Vagina (tissue), 2 donors: Measurements from ENCODE around the gene SIDT1. TPM values are rescaled to one million over a fixed set of nuclear protein-coding genes. Genes with fewer than 3 reads are reported as not detected.
A peak's percentile ranks its signal among the peaks of the same experiment; 100 is the strongest.

Source experiments
- DNase-seq, 2 donors: peaks; one replicate each; pipeline ENCODE4 v3.0.0-alpha.2; 2017; ENCODE audit errors: extremely low spot score in 2 of 2
- H3K27ac ChIP-seq: fragments of 200-600 bp; sonication (generic); one replicate; pipeline ENCODE4 v1.5.1; 2019
- H3K27me3 ChIP-seq: fragments of 200-600 bp; sonication (generic); one replicate; pipeline ENCODE4 v1.5.1; 2019
- H3K36me3 ChIP-seq, 2 donors: fragments of 200-600 bp; sonication (generic); one replicate each; pipeline ENCODE4 v1.5.1; 2017 to 2019
- H3K4me1 ChIP-seq: fragments of 200-600 bp; sonication (generic); one replicate; pipeline ENCODE4 v1.5.1; 2019
- H3K4me3 ChIP-seq, 2 donors: fragments of 200-600 bp; sonication (generic); 1 replicate in 1 of 2; 2 replicates in 1 of 2; pipeline ENCODE4 v1.5.1; 2016 to 2019
- H3K9me3 ChIP-seq: fragments of 200-600 bp; sonication (generic); one replicate; pipeline ENCODE4 v1.5.1; 2019
- POLR2A ChIP-seq, 2 donors: fragments of 450-650 bp; IDR thresholded peaks; one replicate each; pipeline ENCODE4 v1.6.1; 2017; ENCODE audit warnings: antibody characterized with exemption in 2 of 2, mild to moderate bottlenecking in 2 of 2, moderate library complexity in 2 of 2
- POLR2AphosphoS5 ChIP-seq, 2 donors: sonication (generic); formaldehyde crosslinking; IDR thresholded peaks; one replicate each; pipeline ENCODE4 v1.9.0; 2017; ENCODE audit warnings: antibody characterized with exemption in 2 of 2, mild to moderate bottlenecking in 2 of 2, low read depth in 1 of 2; ENCODE audit not compliant: insufficient read depth in 1 of 2
- intact Hi-C: fragments of 100-400 bp; cut with DNase I; formaldehyde crosslinking; loops from one replicate; pipeline ENCODE4 v1.15.1; 2023
- total RNA-seq: library from RNA; depleted of rRNA; stranded (reverse); fragments of >200 nt; gene quantifications from one replicate; pipeline ENCODE4 v1.2.3, GENCODE V29; 2016
- TF ChIP-seq, protein P1 (sequence below), 3 experiments: fragments of 450-650 bp in 2 of 3; fragments of 200-600 bp in 1 of 3; sonication (generic) in 1 of 3; IDR thresholded peaks; one replicate each; pipeline ENCODE4 v1.5.1; 2017 to 2019; ENCODE audit warnings: antibody characterized with exemption in 3 of 3, mild to moderate bottlenecking in 2 of 3, moderate library complexity in 2 of 3

Gene SIDT1
- total RNA-seq, 1 donor from 2014 or later, result 44.0 TPM

DNA sequence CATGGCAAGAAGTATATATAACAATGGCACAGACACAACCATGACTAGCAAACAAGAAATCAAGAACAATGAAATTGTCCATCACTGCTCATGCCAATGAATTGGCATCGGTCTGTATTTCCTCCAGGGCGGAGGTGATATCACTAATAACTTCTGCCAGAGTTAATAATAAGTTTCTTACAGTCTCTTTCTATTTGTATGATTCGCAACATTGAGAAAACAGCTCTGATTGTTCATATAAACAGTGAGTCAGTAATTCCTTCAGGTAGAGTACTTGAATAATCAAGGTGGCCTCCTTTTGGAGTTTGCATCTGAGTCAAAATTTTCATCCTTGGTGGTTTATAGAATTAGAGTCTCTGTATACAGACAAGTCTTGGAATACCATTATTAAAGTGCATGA, 9.1 kb upstream of the SIDT1 start:
- no peaks in the 10 kb centered on the region for H3K4me1 ChIP-seq
- H3K27ac ChIP-seq, result no peak overlapping the region
- DNase-seq, result no peak
- no peaks in the 10 kb centered on the region for H3K27me3 ChIP-seq
- no peak overlapping the region for H3K4me3 ChIP-seq
- H3K36me3 ChIP-seq, result no peaks in the 10 kb centered on the region
- H3K9me3 ChIP-seq, result no peaks in the 10 kb centered on the region
- intact Hi-C loops, result no loop called here
- TF ChIP-seq POLR2AphosphoS5 (IDR thresholded peaks at IDR 0.05; ENCODE audit: insufficient read depth in 1 of 2, low read depth in 1 of 2) (no peak), POLR2A (IDR thresholded peaks at IDR 0.05) (no peak)
- TF ChIP-seq, protein P1, sequence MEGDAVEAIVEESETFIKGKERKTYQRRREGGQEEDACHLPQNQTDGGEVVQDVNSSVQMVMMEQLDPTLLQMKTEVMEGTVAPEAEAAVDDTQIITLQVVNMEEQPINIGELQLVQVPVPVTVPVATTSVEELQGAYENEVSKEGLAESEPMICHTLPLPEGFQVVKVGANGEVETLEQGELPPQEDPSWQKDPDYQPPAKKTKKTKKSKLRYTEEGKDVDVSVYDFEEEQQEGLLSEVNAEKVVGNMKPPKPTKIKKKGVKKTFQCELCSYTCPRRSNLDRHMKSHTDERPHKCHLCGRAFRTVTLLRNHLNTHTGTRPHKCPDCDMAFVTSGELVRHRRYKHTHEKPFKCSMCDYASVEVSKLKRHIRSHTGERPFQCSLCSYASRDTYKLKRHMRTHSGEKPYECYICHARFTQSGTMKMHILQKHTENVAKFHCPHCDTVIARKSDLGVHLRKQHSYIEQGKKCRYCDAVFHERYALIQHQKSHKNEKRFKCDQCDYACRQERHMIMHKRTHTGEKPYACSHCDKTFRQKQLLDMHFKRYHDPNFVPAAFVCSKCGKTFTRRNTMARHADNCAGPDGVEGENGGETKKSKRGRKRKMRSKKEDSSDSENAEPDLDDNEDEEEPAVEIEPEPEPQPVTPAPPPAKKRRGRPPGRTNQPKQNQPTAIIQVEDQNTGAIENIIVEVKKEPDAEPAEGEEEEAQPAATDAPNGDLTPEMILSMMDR (IDR thresholded peaks at IDR 0.05), result no peak

DNA sequence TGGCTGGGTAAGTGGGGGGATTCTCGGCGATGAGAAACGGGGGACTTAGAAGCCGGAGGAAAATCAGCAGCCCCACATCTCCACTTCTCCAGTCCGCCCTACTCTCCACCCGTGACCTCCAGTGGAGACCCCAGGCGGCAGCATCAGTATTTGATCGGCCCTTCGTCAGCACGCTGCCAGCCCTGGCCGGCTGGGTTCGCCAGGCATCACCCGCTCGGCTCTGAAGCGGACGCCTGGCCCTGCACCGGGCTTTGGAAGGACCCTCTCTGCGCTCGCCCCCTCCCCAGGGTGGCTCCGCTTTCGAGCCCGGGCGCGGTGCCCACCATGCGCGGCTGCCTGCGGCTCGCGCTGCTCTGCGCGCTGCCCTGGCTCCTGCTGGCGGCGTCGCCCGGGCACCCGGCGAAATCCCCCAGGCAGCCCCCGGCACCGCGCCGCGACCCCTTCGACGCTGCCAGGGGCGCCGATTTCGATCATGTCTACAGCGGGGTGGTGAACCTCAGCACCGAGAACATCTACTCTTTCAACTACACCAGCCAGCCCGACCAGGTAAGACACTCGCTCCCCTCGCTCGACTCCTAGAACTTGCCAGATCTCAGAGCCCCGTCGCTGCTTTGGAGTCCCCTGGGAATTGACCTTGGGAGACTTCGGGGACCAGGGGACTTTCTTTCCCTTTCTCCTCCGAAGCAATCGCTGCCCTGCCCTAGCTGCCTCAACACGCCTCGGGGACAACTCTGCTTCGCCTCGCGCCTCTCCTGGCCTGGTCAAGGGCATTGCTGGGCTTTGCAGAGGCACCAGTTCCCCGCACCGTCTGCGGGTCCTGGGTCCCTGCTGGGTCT, 561 bp downstream of the SIDT1 start:
- TF ChIP-seq, protein P1 (IDR thresholded peaks at IDR 0.05), result no peak
- TF ChIP-seq POLR2AphosphoS5 (IDR thresholded peaks at IDR 0.05; ENCODE audit: insufficient read depth in 1 of 2, low read depth in 1 of 2) (peak in 1 of 2 donors; percentile 25), POLR2A (IDR thresholded peaks at IDR 0.05) (no peak)
- peak overlapping the region; percentile 61 to 70 for H3K4me3 ChIP-seq
- H3K27me3 ChIP-seq, result no peaks in the 10 kb centered on the region
- H3K4me1 ChIP-seq, result peaks cover 12% of the 10 kb centered on the region
- H3K36me3 ChIP-seq, result no peaks in the 10 kb centered on the region
- peak overlapping the region; percentile 49 for H3K27ac ChIP-seq
- H3K9me3 ChIP-seq, result no peaks in the 10 kb centered on the region
- intact Hi-C loops, result no loop called here
- no peak for DNase-seq

DNA sequence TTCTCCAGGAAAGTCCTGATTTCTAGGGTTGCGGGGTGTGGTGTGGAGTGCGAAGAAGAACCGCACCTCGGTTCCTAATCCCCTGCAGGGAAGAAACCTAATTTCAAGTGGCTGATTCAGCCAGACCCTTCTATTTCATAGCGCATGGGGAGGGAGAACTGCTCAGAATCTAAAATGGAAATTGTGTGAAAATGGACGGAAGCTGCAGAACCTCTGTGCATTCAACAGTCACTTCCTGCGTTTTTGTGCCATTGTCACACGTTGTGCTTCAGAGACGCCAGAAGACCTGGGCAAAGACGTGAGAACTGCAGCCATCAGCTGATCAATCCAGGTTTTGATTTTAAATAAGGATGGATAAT, 1.2 kb downstream of the SIDT1 start:
- intact Hi-C loops, result no loop called here
- no peak for DNase-seq
- H3K36me3 ChIP-seq, result no peaks in the 10 kb centered on the region
- H3K27ac ChIP-seq, result no peak overlapping the region
- no peaks in the 10 kb centered on the region for H3K27me3 ChIP-seq
- no peaks in the 10 kb centered on the region for H3K9me3 ChIP-seq
- TF ChIP-seq POLR2AphosphoS5 (IDR thresholded peaks at IDR 0.05; ENCODE audit: insufficient read depth in 1 of 2, low read depth in 1 of 2), result no peak
- no peak for TF ChIP-seq POLR2A (IDR thresholded peaks at IDR 0.05)
- TF ChIP-seq, protein P1 (IDR thresholded peaks at IDR 0.05), result no peak
- peaks cover 12% of the 10 kb centered on the region for H3K4me1 ChIP-seq
- H3K4me3 ChIP-seq, result peak overlapping the region; percentile 61 to 70

DNA sequence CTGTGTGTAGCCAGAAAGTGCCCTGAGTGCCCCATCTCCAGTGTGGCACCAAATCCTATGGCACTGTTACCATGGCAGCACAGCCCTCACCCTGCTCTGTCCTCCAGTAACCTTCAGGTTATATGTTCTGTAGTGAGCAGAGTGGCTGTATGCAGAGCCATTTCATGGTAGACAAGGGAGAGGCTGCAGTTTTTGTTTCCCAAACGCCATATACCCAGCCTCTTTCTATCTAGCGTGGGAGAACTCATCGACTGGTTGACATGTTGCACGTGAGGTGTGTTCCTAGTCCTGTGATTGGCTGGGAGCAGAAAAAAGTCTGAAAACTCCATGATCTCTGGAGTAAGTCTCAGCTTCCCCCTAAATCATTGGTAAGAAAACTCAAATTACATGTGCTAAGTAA, 2.0 kb downstream of the SIDT1 start:
- intact Hi-C loops, result no loop called here
- Histone ChIP-seq H3K27me3 (no peaks in the 10 kb centered on the region), H3K27ac (no peak overlapping the region), H3K36me3 (no peaks in the 10 kb centered on the region), H3K9me3 (no peaks in the 10 kb centered on the region), H3K4me3 (no peak overlapping the region), H3K4me1 (peaks cover 12% of the 10 kb centered on the region)
- TF ChIP-seq POLR2A (IDR thresholded peaks at IDR 0.05) (no peak), POLR2AphosphoS5 (IDR thresholded peaks at IDR 0.05; ENCODE audit: insufficient read depth in 1 of 2, low read depth in 1 of 2) (no peak)
- TF ChIP-seq, protein P1 (IDR thresholded peaks at IDR 0.05), result no peak
- no peak for DNase-seq

DNA sequence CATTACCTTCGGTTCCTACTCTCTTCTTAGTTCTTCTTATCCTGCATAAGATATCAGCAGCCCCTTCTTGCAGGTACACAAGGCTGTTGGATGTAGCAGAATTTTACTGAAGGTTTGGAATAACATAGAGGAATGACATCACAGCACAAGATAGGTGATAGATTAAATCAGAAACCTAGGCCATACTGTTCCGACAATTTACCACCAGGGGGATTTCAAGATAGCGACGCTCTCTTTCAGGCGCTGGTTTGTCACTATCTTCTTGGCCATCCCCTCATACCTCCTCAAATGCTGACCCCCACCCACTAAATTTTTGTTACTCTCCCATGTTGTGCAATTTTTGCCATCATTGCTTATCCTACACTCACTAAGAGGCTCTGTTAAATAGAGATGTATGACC, 3.5 kb downstream of the SIDT1 start:
- no peak overlapping the region for H3K27ac ChIP-seq
- no peaks in the 10 kb centered on the region for H3K9me3 ChIP-seq
- H3K36me3 ChIP-seq, result no peaks in the 10 kb centered on the region
- H3K27me3 ChIP-seq, result no peaks in the 10 kb centered on the region
- no peak for DNase-seq
- H3K4me1 ChIP-seq, result peaks cover 12% of the 10 kb centered on the region
- no peak for TF ChIP-seq POLR2AphosphoS5 (IDR thresholded peaks at IDR 0.05; ENCODE audit: insufficient read depth in 1 of 2, low read depth in 1 of 2)
- no peak for TF ChIP-seq POLR2A (IDR thresholded peaks at IDR 0.05)
- TF ChIP-seq, protein P1 (IDR thresholded peaks at IDR 0.05), result no peak
- intact Hi-C loops, result no loop called here
- H3K4me3 ChIP-seq, result no peak overlapping the region
